SW480 (cell line): ENCODE results near the gene GTF3A.

Source experiments
- DNase-seq: peaks from one replicate; pipeline ENCODE4 v3.0.0-alpha.2; 2016; ENCODE audit warnings: low spot score

The GTF3A gene

DNA sequence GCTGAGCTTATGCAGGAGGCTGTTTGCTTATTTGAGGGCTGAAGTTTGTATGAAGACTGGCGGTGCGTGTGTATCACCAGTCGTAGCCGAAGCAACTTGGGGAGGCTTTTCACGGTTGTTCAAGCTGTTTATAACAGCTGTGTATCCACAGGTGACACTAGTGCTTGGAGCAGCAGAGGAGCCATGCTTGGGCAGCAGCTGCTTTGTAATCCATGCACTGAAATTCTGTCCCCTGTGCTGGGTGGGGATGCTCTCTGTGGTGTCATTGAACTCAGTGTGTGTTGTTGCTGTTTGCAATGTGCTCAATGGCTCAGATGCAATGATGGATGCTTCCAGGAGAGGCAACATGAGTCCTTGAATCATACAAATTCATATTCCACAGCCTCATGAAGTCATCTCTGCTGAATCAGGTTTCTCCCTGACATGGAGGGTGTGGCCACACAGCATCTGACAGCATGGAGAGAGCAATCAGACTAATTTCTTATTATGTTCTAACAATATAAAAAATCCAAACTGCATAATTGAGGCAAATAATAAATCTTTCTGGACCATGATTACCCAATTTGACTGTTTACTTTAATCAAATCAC is 18.8 kb upstream of the GTF3A start:
- DNase-seq: peak; percentile 40

DNA sequence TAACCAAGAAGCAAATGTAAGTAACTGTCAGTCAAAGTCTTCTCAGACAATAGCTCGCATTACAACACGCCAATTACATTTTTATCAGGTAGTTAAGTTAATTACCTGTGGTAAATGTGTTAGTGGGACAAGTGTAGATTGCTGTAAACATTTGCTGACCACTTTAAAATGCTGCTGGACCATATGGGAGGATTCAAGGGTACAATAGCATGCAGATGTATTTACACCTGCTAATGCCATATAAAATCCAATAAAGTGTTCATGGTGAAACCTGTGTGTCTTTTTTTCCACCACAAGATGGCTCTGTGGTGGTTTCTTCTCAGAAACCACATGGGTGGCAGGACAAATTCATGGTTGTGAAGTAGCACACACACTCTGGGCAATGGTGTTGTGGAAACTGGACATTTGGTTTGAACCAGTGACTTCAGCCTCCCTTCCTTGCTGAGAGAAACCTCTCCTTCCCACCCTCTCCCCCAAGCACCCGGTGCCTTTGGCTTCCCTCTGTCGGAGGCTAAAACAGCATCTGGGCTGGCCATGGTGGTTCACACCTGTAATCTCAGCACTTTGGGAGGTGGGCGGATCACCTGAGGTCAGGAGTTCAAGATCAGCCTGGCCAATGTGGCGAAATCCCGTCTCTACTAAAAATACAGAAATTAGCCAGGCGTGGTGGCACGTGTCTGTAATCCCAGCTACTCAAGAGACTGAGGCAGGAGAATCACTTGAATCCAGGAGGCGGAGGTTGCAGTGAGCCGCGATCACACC is 18.1 kb upstream of the GTF3A start:
- DNase-seq: peak; percentile 70

DNA sequence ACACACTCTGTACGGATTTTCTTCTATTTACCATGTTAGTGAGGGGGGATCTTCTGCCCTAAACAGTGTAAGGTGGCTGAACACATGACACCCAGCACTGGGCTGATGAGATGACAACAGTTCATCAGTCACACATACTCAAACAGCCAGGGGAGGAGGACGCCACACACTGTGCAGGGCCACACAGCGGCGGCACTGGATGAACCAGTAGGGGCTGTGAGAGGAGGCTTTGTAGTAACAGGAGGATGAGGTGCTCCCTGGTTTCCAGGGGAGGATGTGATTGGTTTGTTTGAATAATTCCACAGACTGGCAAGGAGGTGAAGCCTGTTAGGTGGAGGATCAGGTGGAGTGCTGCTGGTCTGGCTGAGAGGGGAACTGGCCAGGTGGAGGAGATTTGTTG is 16.3 kb upstream of the GTF3A start:
- no peak for DNase-seq

DNA sequence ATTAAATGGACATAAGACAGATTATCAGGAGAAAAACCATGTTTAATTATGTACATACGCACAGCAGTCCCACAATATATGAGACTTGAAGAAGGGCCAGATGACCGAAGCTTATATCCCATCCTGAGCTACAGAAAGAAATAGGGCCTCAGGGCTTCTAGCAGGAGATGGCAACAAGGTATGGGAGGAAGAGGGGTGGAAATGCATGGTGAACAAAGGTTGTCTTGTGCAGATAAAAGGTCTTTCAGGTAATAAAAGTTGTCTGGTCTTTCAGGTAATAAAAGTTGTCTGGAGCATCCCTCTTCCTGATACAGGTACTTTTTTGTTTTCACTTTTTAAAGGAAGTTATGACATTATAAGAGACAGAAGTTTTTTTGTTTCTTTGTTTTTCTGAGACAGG is 15.4 kb upstream of the GTF3A start:
- no peak for DNase-seq

DNA sequence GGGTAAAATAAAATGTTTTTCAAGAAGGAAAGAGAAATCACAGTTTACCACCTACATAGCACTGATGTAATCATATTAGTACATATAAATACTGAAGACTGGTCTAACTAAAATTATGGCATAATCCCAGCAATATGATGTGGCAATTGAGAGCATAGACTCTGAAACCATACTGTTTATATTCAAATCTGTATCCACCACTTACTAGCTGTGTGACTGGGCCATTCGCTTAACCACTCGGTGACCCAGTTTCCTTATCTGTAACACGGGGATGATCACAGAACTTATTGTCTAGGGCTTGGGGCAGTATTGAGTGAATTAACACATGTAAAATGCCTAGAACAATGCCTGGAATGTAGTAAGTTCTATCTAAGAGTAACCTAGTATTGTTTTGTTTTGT is 13.1 kb upstream of the GTF3A start:
- no peak for DNase-seq

DNA sequence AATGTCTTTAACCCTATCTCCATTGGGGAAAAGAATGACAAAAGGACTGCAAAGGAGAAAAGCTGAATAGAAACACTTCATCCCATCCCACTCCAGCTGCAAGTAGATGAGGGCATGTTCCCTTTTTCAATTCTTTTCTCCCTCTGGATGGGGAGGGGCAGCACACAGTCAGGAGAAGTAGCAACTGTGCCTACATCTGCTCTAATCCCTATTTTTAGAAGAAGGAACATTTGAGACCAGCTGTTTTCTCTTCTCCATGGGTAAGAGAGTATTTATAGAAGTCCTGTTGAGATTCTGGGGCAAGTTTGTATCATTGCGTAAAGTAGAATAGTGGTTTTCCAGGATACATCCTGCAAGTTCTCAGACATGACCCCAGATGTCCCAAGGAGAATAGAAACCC is 9.3 kb upstream of the GTF3A start:
- no peak for DNase-seq

DNA sequence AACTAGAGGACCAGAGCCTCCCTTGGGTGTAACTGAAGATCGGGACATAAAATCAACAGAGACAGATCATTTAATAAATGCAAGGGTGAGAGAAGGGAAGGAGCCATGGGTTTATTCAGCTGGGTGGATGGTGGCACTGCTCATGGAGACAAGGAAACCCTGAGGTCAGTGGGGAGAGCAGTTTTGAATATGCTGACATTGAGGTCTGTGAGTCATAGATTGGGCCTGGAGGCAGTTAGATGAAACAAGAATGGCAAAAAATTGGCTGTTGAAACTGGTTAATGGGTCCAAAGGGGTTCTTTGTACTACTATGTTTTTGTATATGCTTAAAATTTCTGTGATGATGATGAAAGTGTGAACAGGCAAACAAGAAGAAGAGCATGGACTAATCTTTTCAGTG is 5.1 kb upstream of the GTF3A start:
- DNase-seq: no peak

DNA sequence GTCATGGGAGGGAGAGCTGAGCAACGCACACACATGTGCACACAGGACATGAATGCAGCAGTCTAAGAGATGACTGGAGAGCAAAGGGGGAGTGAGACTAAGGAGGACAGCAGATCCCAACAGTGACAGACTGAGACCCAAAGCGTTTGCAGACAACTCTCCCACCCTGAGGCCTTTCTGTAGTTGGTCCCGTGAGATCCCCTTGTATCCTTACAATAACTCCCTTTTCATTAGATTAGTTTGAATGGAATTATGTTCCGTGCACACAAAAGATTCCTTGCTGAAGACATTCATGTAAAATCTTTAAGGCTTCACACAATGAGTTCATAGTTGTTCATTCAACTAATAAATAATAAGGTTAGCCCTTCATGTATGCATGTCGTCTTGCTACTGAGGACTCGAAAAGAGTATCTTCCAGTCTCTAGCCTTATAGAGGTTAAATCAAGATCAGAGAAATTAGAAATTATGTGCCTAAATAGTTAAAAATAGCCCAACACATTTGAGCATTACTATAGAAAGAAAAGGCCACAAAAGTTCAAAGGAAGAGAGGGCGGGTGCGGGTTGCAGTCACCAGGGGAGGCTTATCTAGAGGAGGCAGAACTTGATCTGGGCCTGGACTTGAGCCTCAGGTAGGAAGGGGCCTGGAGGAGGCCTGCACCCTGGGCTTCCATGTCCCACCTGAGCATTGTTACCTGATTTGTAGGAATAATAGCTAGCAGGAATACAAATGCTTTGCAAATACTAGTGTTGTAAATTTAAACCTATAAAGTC is 3.1 kb upstream of the GTF3A start:
- no peak for DNase-seq

DNA sequence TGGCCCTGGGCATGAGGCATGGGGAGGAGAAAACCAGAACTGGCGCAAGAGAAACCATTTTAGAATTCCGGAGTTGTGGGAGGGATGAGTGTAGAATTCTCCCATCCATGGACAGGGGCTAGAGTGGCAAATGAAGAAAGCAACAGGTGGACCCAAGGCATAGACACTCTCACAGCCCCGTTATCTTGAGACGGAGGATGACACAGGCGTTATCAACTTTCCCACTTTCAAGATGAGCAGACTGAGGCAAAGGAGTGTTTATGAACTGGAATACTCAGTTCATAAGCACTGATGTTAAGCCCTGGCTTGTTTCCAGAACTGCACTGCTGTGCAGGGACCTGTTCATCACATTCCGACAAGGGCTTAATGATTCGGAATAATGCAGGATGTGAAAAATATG is 1.1 kb upstream of the GTF3A start:
- no peak for DNase-seq

DNA sequence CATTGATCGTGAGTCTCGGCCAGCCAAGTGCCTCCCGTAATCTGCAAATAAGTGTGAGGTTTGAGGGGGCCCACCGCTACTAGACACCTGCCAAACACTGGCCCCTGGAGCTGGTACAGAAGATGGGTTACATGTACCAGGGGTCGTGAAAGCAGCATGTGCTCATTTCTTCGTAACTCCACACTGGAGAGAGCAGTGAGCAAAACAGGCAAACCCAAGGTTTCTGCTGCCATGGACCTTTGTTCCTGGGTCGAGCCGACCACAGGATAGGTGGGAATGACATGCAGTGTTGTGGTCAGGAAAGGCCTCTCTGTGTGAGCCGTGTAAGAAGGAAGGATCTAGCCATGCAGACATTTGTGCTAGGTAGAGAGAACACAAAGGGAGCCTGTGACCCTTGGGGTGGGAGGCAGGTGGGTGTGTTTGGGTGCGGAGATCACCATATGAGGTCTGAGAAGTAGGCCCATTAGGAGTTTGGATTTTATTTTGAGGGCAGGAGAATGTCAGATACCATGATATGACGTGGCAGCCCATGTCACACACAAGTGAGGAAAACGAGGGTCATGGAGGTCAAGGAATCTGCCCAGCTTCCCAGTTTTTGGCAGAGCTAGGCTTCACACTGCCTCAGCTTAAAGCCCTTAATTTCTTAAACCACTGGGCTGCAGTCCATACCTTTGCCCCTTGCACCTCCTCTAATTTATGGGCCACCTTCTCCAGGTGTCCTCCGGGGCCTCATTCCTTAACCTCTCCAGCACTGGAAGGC is 919 bp downstream of the GTF3A start:
- DNase-seq: peak; percentile 65

DNA sequence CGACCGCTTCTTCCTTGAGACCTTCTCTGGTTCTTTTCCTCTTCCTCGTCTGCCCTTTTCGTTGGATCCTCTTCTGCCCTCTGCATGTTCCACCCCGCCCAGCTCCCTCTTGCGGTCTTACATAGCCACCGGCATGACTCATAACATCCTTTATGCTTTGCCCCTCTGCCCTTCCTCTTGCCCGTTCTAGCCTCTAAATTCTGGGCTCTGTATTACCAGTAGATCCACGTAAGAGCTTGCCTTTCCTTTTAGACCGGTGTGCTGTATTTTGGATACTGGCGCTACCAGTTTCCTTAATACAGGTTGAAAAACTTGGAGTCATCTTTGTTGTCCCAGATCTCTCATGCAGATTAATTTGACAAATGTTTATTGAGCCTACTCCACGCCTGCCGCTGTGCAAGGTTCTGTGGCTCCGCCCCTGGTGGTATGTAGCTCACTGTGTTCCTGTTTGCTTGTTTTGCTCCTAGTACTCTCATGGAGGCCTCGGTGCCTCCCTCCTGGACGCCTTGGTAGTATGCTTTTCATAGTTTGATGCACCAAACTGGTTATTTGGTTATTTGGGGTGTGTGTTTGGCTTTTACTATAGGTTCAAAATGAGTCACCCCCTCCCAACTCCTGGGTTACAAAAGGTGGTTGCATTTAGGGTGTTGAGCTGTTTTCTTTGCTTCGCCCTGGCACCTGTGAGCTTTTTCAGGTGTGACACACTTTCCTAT is 1.7 kb downstream of the GTF3A start:
- peak; percentile 98 for DNase-seq

DNA sequence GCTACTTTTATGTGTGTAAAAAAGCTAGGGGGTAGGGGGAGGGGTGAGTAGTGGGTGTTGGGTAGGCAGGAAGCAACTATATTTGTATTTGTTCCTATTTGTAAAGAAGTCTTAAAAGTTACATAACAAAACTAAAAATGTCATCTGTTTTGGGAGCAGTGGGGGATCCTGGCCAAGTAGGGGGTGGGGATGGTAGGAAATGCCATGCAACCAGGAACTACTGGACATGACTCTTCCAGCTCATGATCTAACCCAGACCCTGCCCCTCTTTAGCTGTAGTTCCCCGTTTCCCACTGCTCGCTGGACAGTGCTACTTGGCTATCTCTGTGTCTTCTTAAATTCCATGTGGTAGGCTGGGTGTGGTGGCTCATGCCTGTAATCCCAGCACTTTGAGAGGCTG is 3.2 kb downstream of the GTF3A start:
- no peak for DNase-seq

DNA sequence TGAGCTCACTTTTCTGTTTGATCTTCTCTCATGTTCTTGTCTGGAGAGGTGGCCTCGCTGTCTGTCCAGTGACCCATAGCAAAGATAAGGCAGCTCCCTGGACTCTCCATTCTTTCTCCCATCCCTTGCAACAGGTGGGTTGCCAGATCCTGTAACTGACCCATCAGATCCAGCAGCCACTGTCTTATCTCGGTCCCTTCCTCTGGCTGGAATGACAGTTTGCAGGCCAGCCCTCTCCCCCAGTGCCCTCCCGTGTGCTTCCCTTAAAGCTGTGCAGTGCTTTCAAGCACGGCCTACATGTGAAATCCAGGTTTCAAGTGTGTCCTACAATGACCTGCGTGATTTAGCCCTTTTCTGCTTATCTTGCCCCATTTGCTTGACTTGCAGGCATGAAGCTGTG is 3.7 kb downstream of the GTF3A start:
- no peak for DNase-seq

DNA sequence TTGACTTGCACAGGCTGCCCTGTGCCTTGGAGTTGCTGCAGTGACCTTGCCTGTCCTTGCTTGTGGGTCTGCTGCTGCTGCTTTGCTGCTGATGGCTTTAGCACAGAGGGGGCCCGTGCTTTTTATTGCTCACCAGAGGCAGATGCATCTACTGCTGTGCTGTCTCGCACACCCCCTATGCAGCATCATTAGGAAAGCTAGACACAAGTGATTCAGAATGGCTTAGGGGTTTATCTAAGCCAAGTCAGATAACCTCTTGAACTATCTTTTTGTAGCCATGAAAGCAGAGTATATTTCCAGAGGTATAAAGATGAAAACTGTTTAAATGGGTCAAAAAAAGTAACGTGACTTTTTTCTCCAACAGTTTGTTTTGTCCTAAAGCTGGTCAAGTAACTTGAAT is 7.8 kb downstream of the GTF3A start:
- DNase-seq: no peak

DNA sequence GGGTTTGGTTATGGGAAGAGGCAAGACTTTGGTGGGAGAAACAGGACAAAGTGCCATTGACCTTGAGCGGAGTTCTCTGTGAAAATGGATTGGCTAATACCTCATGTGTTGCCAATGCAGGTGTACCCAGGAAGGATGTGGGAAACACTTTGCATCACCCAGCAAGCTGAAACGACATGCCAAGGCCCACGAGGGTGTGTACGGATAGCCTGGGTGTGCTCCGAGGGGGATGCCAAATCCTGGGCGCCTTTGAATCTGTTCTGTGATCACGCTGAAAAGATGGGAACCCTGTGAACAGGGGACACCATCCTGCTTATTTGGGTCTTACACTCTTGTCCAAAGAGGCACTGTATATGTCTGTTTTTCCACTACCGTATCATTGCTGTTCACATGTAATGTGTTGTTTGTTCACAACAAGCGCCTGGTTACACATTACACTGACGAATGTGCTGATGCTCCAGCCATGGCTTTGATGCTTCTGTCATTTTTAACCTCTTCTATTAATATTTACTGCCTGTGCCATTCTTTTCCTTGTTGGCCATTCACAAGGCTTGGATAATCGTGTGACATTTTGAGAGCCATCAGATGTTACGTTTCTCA is 8.3 kb downstream of the GTF3A start:
- DNase-seq: no peak

DNA sequence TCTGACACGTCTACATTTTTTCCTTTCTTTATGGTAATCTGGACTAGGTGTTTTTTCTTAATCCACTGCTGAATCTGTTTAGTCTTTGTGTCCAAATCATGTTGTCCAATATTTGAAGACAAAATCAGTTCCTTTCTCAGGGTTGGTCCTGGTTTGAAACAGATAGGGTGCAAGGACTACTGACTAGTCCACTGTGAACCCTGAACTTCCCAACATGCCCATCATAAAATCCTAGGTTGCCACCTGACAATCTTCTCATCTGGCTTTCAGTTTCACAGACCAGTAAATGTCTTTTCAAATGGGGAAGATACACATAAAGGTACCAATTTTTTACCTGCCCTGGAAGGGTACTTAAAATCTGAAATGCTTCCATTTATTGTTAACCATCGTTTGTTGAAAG is 12.7 kb downstream of the GTF3A start:
- no peak for DNase-seq

DNA sequence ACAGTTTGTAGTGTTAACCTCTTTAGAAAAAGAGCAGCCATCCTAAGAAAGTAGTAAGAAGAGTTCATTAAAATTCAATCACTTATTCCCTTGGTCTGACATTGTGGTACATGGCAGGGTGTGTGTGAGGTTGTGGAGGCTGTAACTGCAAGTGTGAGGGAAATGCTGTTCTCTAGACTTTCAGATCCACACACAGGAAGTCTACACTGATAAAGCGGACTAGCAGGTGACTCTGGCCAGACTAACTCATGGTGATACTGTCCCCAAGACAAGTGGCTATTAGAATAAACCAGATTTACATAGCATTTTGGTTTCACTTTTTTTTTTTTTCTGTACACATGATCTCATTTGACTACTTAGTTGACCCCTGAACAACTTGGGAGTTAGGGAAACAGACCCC is 16.0 kb downstream of the GTF3A start:
- no peak for DNase-seq

DNA sequence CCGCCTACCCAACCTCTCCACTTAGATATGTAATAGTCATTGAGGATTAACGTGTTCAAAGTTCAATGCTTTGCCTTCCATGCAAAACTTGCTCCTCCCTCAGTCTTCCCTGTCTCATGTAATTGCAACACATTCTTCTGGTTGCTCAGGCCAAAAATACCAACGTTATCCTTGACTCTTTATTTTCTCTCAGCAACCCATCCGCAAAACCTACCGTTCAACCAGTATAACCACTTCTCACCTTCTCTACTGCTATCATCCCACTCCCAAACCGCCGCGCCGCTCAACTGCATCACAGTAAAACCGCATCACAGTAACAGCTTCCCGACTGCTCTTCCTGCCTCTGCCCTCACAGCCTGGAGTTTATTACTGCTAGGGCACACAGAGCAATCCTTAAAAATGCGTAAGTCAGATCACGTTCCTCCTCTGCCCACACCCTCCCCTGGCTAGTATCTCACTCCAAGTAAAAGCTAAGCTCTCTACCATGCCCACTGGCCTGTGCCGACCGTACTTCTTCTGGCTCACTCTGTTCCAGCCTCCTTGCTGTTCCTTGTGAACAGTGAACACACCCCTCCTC is 17.7 kb downstream of the GTF3A start:
- DNase-seq: peak; percentile 71

DNA sequence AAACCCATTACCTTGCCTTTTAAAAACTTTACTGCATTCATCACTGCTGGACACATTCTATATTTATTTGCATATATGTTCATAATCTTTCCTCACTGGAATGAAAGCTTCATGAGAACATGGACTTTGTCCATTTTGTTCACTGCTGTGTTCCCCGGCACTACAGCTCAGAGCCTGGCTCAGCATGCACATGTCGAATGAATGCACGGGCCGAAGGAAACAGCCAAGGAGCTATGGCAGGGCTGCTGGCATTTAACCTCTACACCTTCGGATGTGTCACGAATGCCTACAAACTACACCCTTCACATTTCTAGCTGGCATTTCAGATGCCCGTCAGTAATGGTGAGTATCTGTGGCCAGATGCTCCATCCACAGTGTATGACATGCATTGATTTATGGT is 18.4 kb downstream of the GTF3A start:
- DNase-seq: no peak

DNA sequence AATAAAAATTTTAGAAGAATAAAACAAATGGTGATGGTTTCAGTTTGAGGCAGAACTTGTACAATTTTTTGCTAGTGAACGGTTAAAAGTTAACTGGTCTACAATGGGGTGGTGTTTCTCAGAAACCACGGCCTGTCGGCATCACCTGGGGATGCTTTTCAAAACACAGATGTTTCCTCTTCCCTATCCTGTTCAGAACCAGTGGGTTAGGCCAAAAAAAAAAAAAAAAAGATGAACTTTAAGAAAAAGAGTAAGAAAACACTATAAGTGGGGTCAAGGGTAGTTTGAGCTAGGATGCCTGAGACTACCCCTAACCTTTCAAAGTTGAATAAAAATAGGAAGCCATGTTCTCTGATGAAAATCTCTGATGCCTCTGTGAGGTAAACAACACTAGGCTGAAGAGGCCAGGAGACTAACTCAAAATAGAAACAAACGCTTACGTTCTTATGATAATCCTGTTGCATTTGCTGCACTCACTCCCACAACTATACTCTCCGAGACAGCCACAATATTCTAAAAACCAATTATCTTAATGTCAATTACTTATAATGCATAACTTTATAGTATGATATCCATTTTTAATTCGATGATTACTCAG is 22.7 kb downstream of the GTF3A start:
- no peak for DNase-seq

DNA sequence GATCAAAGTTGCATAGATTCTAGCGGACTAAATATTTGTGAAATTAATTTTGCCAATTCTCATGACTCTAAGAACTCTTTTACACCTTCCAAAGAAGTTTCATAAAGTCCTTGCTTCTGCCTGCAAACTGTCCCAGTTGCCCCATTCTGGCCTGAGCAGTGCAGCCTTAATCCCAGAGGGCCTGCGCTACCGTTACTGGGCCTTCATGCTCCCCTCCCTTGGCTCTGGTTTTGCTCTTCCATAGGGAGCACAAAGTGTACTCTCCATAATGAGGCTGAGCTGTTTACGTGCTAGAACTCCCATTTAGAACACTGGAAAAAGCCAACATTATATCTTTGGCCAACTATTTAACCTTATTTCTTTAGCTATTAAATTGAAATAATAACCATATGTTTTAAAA is 23.9 kb downstream of the GTF3A start:
- DNase-seq: no peak
